Testis (tissue), 2 donors: Measurements from ENCODE around the gene FHIT.

ENCODE experiments used
- CTCF ChIP-seq, 3 experiments: fragments of 450-650 bp in 2 of 3; fragments of 200-600 bp in 1 of 3; sonication (generic) in 1 of 3; IDR thresholded peaks; one replicate each; pipeline ENCODE4 v1.5.1; 2016 to 2019; ENCODE audit warnings: antibody characterized with exemption in 3 of 3, mild to moderate bottlenecking in 2 of 3, moderate library complexity in 1 of 3
- POLR2A ChIP-seq: fragments of 450-650 bp; IDR thresholded peaks from one replicate; pipeline ENCODE4 v1.6.1; 2017; ENCODE audit warnings: antibody characterized with exemption, mild to moderate bottlenecking, moderate library complexity

GRCh38 chr3:60363817-60364216 is 887.4 kb downstream of the FHIT start:
- TF ChIP-seq CTCF (IDR thresholded peaks at IDR 0.05) (no peak), POLR2A (no peak)
